GM23338 (cell line): ENCODE results near the gene BCAP31. TPM values are rescaled to one million over a fixed set of nuclear protein-coding genes. Genes with fewer than 3 reads are reported as not detected.

Source experiments
- ATAC-seq: fragments of 200-7000 bp; cut with Tn5 transposase; 3 replicates; pipeline ENCODE4 v1.9.1; 2020
- DNase-seq: peaks from one replicate; pipeline ENCODE4 v3.0.0-alpha.2; 2015; ENCODE audit warnings: low spot score
- H2AFZ ChIP-seq: fragments of 200-600 bp; sonication (generic); 2 replicates; pipeline ENCODE4 v1.8.0; 2016; ENCODE audit warnings: antibody characterized with exemption, mild to moderate bottlenecking, moderate library complexity
- H3F3A ChIP-seq: fragments of 200-600 bp; sonication (generic); replicated peaks from 2 replicates; pipeline ENCODE4 v1.8.0; 2017; ENCODE audit warnings: antibody characterized with exemption, mixed run types, low read depth
- H3K27ac ChIP-seq: fragments of 200-600 bp; sonication (generic); 2 replicates; pipeline ENCODE4 v1.6.1; 2016; ENCODE audit warnings: low read depth
- H3K27me3 ChIP-seq: fragments of 200-600 bp; sonication (generic); 2 replicates; pipeline ENCODE4 v1.8.0; 2016; ENCODE audit warnings: mild to moderate bottlenecking, mixed run types, moderate library complexity; ENCODE audit not compliant: insufficient read depth
- H3K36me3 ChIP-seq: fragments of 200-600 bp; sonication (generic); 2 replicates; pipeline ENCODE4 v1.8.0; 2016; ENCODE audit warnings: mild to moderate bottlenecking; ENCODE audit not compliant: insufficient read depth
- H3K4me1 ChIP-seq: fragments of 200-600 bp; sonication (generic); 2 replicates; pipeline ENCODE4 v1.8.0; 2016; ENCODE audit warnings: mild to moderate bottlenecking, moderate library complexity; ENCODE audit not compliant: insufficient read depth
- H3K4me2 ChIP-seq: fragments of 200-600 bp; sonication (generic); 2 replicates; pipeline ENCODE4 v1.7.1; 2017; ENCODE audit warnings: mixed run types
- H3K4me3 ChIP-seq: fragments of 200-600 bp; sonication (generic); 2 replicates; pipeline ENCODE4 v1.6.1; 2016; ENCODE audit warnings: mixed run types
- H3K79me2 ChIP-seq: fragments of 200-600 bp; sonication (generic); replicated peaks from 2 replicates; pipeline ENCODE4 v1.8.0; 2017; ENCODE audit warnings: mild to moderate bottlenecking; ENCODE audit not compliant: insufficient read depth
- H3K9me2 ChIP-seq: fragments of 200-600 bp; sonication (generic); 2 replicates; pipeline ENCODE4 v1.8.0; 2017; ENCODE audit not compliant: insufficient read depth
- H4K20me1 ChIP-seq: fragments of 200-600 bp; sonication (generic); replicated peaks from 2 replicates; pipeline ENCODE4 v1.8.0; 2017; ENCODE audit warnings: mild to moderate bottlenecking; ENCODE audit not compliant: insufficient read depth
- H3K27ac Mint-ChIP-seq: 2 replicates; pipeline ENCODE4 v1.8.0; 2020; ENCODE audit warnings: inconsistent platforms, mild to moderate bottlenecking, moderate library complexity, mixed read lengths
- H3K27me3 Mint-ChIP-seq: 3 replicates; pipeline ENCODE4 v1.8.0; 2022; ENCODE audit warnings: low read depth, mild to moderate bottlenecking, moderate library complexity, mixed read lengths, inconsistent platforms; ENCODE audit not compliant: insufficient read depth, poor library complexity
- H3K36me3 Mint-ChIP-seq: 3 replicates; pipeline ENCODE4 v1.8.0; 2021; ENCODE audit warnings: low read depth, mild to moderate bottlenecking, inconsistent platforms, moderate library complexity, mixed read lengths
- H3K4me1 Mint-ChIP-seq: 3 replicates; pipeline ENCODE4 v1.8.0; 2020; ENCODE audit warnings: mild to moderate bottlenecking, inconsistent platforms, mixed read lengths
- H3K4me3 Mint-ChIP-seq: 3 replicates; pipeline ENCODE4 v1.8.0; 2021; ENCODE audit warnings: moderate library complexity, mild to moderate bottlenecking, inconsistent platforms, mixed read lengths
- H3K9me3 Mint-ChIP-seq: 3 replicates; pipeline ENCODE4 v1.8.0; 2020; ENCODE audit warnings: moderate library complexity, mild to moderate bottlenecking, inconsistent platforms, mixed read lengths
- CREB1 ChIP-seq: fragments of 250-450 bp; sonication (Bioruptor Pico); IDR thresholded peaks from 2 replicates; pipeline ENCODE4 v1.5.0; 2020; ENCODE audit warnings: low read depth, mild to moderate bottlenecking, moderate library complexity
- CTCF ChIP-seq, 2 experiments: fragments of 200-600 bp in 1 of 2; sonication (generic) in 1 of 2; conservative IDR thresholded peaks; 2 replicates each; pipeline versions ENCODE4 v1.5.1 to v1.6.1; 2016 to 2017; ENCODE audit warnings: antibody characterized with exemption in 2 of 2, low read depth in 2 of 2, mild to moderate bottlenecking in 2 of 2, moderate library complexity in 1 of 2
- ETS1 ChIP-seq: IDR thresholded peaks from 2 replicates; pipeline ENCODE4 v1.6.1; 2016; ENCODE audit warnings: antibody characterized with exemption
- EZH2 ChIP-seq: fragments of 200-600 bp; sonication (generic); IDR thresholded peaks from one replicate; pipeline ENCODE4 v1.8.0; 2017; ENCODE audit warnings: antibody characterized with exemption, mild to moderate bottlenecking, low read depth; ENCODE audit not compliant: unreplicated experiment
- EZH2phosphoT487 ChIP-seq: fragments of 200-600 bp; sonication (generic); IDR thresholded peaks from one replicate; pipeline ENCODE4 v1.8.1; 2018; ENCODE audit warnings: antibody characterized with exemption; ENCODE audit not compliant: unreplicated experiment
- JUNB ChIP-seq: IDR thresholded peaks from one replicate; pipeline ENCODE4 v1.6.1; 2016; ENCODE audit warnings: antibody characterized with exemption; ENCODE audit not compliant: unreplicated experiment
- NANOG ChIP-seq: IDR thresholded peaks from 2 replicates; pipeline ENCODE4 v1.6.1; 2016; ENCODE audit warnings: antibody characterized with exemption, borderline replicate concordance
- POLR2AphosphoS5 ChIP-seq: IDR thresholded peaks from 2 replicates; pipeline ENCODE4 v1.6.1; 2016; ENCODE audit warnings: antibody characterized with exemption, low read depth
- STAT1 ChIP-seq: IDR thresholded peaks from one replicate; pipeline ENCODE4 v1.6.1; 2016; ENCODE audit warnings: antibody characterized with exemption; ENCODE audit not compliant: unreplicated experiment
- ZNF114 ChIP-seq: fragments of 250-450 bp; sonication (Bioruptor Pico); IDR thresholded peaks from 2 replicates; pipeline ENCODE4 v1.5.0; 2020; ENCODE audit warnings: mild to moderate bottlenecking, moderate library complexity
- ZNF331 ChIP-seq: fragments of 250-450 bp; sonication (Bioruptor Pico); IDR thresholded peaks from 2 replicates; pipeline ENCODE4 v1.5.0; 2020; ENCODE audit warnings: low read depth, mild to moderate bottlenecking, moderate library complexity
- polyA plus RNA-seq: library from polyadenylated mRNA; unstranded; fragments of >200 nt; fragmentation: Nextera tagmentation; extraction: Ambion mirVana; gene quantifications from 2 replicates; pipeline ENCODE4 v1.2.1, GENCODE V29; 2016
- total RNA-seq: library from RNA; depleted of rRNA; stranded (reverse); fragments of >200 nt; shearing (Covaris generic); gene quantifications from 2 replicates; pipeline ENCODE4 v1.2.3, GENCODE V29; 2014
- TF ChIP-seq, protein P1 (sequence below): IDR thresholded peaks from one replicate; pipeline ENCODE4 v1.6.1; 2018; ENCODE audit warnings: antibody characterized with exemption; ENCODE audit not compliant: unreplicated experiment

Gene BCAP31
- total and polyA plus RNA-seq, 2 experiments from 2014 or later, result 85.0 to 145 TPM

DNA sequence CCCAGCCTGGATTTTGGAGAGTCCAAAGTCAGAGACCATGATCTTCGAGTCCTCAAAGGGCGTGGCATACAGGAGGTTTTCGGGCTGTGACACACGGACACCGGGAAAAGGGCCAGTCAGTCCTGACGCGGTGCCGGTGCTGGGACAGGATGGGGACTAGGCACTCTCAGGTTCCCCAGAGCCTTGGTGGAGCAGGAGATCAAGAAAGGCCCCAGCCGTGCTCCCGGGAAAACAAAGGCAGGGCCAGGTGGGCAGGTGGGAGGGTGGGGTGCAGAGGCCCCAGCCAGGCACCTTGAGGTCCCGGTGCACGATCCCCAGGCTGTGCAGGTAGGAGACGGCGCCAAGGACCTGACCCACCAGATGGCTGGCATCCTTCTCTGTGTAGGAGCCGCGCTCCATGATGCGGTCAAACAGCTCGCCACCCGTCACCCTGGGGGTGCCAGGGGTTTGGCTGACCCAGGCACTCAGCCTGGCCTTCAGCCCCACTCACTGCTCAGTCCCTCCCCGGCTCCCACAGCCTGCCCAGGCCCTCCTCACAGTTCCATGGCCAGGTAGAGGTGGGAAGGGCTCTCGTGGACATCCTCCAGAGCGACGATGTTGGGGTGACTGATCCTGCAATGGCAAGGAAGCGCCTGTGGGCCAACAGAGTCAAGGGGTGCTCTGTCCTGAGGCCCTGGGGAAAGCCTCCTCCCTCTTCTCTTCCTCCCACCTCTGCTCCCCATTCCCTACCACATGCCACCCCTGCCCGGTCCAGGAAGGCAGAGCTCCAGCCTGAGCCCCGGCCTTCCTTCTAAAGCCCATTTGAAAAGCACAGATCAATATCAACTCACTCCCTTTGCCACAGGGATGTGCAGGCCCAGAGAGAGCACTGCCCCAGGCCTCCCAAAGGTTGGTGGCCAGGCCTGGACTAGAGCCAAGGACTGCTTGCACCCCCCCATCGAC, 52.3 kb downstream of the BCAP31 start (continued):
- TF ChIP-seq ETS1, result no peak

- H3K4me1 ChIP-seq, result no peaks in the 10 kb centered on the region
- no peak overlapping the region for H3K27ac ChIP-seq
- H3K4me3 ChIP-seq, result no peak overlapping the region
- no peaks in the 10 kb centered on the region for H3K36me3 ChIP-seq
- H3K79me2 ChIP-seq, result no peaks in the 10 kb centered on the region
- peaks cover 16% of the 10 kb centered on the region for H3K27me3 Mint-ChIP-seq
- no peak overlapping the region for H3K4me3 Mint-ChIP-seq
- no peaks in the 10 kb centered on the region for H3K9me3 Mint-ChIP-seq
- peaks cover 12% of the 10 kb centered on the region for H3K4me1 Mint-ChIP-seq
- no peak overlapping the region for H3K4me2 ChIP-seq
- H3K27ac Mint-ChIP-seq, result no peak overlapping the region
- no peaks in the 10 kb centered on the region for H4K20me1 ChIP-seq
- ATAC-seq (no peak), DNase-seq (no peak)
- no peaks in the 10 kb centered on the region for H3F3A ChIP-seq
- H3K9me2 ChIP-seq, result no peaks in the 10 kb centered on the region
- no peak overlapping the region for H2AFZ ChIP-seq
- no peaks in the 10 kb centered on the region; the same call in 1 of the 3 replicates for H3K36me3 Mint-ChIP-seq
- 0 out of 2 replicates have a peak, but pooled peaks cover 2% of the 10 kb centered on the region for H3K27me3 ChIP-seq
- TF ChIP-seq NANOG, result no peak
- no peak for TF ChIP-seq POLR2AphosphoS5
- TF ChIP-seq, protein P1, sequence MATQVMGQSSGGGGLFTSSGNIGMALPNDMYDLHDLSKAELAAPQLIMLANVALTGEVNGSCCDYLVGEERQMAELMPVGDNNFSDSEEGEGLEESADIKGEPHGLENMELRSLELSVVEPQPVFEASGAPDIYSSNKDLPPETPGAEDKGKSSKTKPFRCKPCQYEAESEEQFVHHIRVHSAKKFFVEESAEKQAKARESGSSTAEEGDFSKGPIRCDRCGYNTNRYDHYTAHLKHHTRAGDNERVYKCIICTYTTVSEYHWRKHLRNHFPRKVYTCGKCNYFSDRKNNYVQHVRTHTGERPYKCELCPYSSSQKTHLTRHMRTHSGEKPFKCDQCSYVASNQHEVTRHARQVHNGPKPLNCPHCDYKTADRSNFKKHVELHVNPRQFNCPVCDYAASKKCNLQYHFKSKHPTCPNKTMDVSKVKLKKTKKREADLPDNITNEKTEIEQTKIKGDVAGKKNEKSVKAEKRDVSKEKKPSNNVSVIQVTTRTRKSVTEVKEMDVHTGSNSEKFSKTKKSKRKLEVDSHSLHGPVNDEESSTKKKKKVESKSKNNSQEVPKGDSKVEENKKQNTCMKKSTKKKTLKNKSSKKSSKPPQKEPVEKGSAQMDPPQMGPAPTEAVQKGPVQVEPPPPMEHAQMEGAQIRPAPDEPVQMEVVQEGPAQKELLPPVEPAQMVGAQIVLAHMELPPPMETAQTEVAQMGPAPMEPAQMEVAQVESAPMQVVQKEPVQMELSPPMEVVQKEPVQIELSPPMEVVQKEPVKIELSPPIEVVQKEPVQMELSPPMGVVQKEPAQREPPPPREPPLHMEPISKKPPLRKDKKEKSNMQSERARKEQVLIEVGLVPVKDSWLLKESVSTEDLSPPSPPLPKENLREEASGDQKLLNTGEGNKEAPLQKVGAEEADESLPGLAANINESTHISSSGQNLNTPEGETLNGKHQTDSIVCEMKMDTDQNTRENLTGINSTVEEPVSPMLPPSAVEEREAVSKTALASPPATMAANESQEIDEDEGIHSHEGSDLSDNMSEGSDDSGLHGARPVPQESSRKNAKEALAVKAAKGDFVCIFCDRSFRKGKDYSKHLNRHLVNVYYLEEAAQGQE, result no peak
- no peak for TF ChIP-seq ZNF114 (CRISPR knock-in tag)
- TF ChIP-seq JUNB, result no peak
- no peak for TF ChIP-seq ETS1
- no peak for TF ChIP-seq EZH2
- no peak for TF ChIP-seq ZNF331
- no peak for TF ChIP-seq EZH2phosphoT487
- no peak for TF ChIP-seq CTCF (conservative IDR thresholded peaks at IDR 0.05; ENCODE audit: low read depth in 2 of 2)
- no peak for TF ChIP-seq STAT1
- TF ChIP-seq CREB1 (CRISPR knock-in tag), result no peak
Measured at GRCh38 chrX:153670748-153671588, 53.2 kb downstream of the BCAP31 start.
